ENCODE results near the gene C12orf57. TPM values are rescaled to one million over a fixed set of nuclear protein-coding genes. Genes with fewer than 3 reads are reported as not detected.

C12orf57 gene
- total RNA-seq, 4 donors from 2014 or later, result 344 to 666 (median 383) TPM

DNA sequence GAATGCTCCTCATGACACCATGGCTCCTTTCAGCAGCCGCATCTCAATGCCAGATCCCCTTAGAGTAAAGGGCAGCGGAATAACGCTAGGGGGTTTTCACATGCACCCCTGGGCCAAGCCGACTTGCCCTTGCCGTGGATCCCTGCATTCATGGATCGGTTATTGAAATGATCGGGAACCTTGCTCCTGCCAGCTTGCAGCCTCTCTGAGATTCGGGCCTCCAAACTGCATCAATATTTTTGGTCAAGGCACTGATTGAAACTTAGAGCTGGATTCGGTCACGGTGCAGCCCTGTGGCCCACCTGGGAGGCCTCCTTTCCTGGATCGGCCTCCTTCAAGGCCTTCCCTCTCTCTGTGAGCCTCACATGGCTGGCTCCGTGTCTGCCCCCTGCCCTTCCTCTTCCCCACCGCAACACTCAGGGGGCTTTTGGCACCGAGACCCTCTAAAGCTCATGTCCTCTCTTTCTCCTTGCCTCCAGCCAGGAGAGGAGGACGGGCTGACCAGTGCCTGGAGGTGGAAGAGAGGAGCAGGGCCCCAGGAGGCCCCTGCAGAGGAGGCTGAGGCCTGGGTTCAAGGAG, 9.1 kb downstream of the C12orf57 start:
- peak overlapping the region in 2 of 3 donors; percentile 41 to 56 for H3K27ac ChIP-seq
- 68 to 87% methylated on average over 14 to 15 of the region's 15 CpGs for WGBS, 2 donors
- H3K4me3 ChIP-seq (replicated peaks in 1 of 3), result no peak overlapping the region
- no peaks in the 10 kb centered on the region for H3K27me3 ChIP-seq
- H3K9me3 ChIP-seq, result no peaks in the 10 kb centered on the region
- no peaks in the 10 kb centered on the region for H3K36me3 ChIP-seq
- DNase-seq, result no peak
- TF ChIP-seq POLR2A (IDR thresholded peaks at IDR 0.05), result no peak
- TF ChIP-seq, protein P1, sequence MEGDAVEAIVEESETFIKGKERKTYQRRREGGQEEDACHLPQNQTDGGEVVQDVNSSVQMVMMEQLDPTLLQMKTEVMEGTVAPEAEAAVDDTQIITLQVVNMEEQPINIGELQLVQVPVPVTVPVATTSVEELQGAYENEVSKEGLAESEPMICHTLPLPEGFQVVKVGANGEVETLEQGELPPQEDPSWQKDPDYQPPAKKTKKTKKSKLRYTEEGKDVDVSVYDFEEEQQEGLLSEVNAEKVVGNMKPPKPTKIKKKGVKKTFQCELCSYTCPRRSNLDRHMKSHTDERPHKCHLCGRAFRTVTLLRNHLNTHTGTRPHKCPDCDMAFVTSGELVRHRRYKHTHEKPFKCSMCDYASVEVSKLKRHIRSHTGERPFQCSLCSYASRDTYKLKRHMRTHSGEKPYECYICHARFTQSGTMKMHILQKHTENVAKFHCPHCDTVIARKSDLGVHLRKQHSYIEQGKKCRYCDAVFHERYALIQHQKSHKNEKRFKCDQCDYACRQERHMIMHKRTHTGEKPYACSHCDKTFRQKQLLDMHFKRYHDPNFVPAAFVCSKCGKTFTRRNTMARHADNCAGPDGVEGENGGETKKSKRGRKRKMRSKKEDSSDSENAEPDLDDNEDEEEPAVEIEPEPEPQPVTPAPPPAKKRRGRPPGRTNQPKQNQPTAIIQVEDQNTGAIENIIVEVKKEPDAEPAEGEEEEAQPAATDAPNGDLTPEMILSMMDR (IDR thresholded peaks at IDR 0.05), result no peak
- intact Hi-C loops (cut with DNase I), result no loop called here
- peaks cover 0 to 3% of the 10 kb centered on the region in 2 donors for H3K4me1 ChIP-seq

DNA sequence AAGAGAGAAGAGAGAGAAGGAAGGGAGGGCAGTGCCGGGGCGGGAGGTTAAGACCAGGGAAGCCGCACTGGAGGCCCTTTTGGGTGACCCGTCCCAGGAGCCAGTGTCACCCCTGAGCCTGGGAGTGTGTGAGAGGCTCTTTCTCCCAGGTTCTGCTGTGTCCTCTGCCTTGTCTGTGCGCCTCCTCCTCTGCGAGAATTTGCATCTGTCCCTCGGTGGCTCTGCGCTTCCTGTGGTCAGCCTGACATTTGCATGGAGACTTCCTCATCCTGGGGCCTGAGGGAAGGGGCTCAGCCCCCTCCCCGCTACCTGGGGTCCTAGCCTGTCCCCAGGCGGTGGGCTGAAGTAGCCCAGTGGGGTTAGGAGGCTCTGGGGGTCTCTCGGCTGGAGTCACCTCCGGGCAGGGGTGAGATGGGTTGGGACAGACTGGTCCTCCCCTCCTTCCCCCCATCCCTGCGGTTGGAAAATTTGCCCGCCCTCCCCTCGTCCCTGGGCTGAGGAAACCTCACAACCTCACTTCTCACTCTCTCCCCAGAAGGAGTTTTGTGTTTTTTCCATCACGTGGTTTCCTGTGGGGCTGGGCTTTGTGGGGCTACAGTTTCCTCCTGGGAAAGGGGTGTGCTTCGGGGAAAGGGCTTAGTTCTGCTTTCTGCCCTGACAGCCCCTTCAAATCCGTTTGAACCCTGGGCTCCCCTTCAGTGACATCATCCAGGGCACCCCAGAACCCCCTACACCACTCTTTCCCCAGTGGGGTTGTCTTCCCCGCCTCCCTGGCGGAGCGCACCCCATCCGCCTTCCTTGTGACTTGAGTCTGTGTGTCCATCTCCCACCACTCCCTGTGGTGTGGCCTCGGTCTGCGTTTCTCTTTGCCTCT, 9.9 kb downstream of the C12orf57 start:
- DNase-seq, result no peak
- Histone ChIP-seq H3K27ac (peak overlapping the region in 2 of 3 donors; percentile 41 to 56), H3K4me3 (replicated peaks in 1 of 3) (no peak overlapping the region), H3K27me3 (no peaks in the 10 kb centered on the region), H3K9me3 (no peaks in the 10 kb centered on the region), H3K36me3 (no peaks in the 10 kb centered on the region), H3K4me1 (peaks cover 0 to 7% of the 10 kb centered on the region in 2 donors)
- no peak for TF ChIP-seq POLR2A (IDR thresholded peaks at IDR 0.05)
- intact Hi-C loops (cut with DNase I), result no loop called here
- WGBS, 2 donors, result 53 to 79% methylated on average over 19 to 23 of the region's 24 CpGs

DNA sequence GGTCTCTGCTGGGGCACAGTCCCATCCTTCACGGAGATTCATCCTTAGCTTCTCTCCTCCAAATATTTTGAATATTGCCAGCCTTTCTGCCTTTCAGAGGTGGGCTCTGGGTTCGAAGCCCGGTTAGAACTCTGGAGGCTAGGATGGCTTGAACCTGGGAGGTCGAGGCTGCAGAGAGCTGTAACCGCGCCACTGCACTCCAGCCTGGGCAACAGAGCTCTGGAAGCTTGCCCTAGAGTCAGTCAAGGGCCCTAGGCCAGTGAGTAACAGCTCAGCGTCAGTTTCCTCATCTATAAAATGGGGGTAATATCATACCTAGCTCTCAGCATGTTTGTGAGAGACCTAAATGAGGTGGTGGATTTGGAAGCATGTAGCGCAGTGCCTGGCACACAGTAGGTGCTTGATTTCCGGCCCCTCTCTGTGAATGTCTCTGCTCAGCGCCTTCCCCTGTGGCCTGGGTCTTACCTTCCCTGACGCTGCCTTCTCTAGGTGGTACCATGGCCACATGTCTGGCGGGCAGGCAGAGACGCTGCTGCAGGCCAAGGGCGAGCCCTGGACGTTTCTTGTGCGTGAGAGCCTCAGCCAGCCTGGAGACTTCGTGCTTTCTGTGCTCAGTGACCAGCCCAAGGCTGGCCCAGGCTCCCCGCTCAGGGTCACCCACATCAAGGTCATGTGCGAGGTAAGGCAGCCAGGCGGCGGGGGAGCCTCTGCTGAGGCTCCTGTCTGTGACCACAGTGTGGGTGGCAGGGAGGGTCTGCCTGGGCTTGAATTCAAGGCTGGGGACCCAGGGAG, 10.7 kb downstream of the C12orf57 start:
- TF ChIP-seq, protein P1 (IDR thresholded peaks at IDR 0.05), result no peak
- no peak for TF ChIP-seq POLR2A (IDR thresholded peaks at IDR 0.05)
- no peak for DNase-seq
- Histone ChIP-seq H3K9me3 (no peaks in the 10 kb centered on the region), H3K4me3 (replicated peaks in 1 of 3) (no peak overlapping the region), H3K36me3 (no peaks in the 10 kb centered on the region), H3K4me1 (peaks cover 0 to 9% of the 10 kb centered on the region in 2 donors), H3K27me3 (no peaks in the 10 kb centered on the region), H3K27ac (no peak overlapping the region)
- intact Hi-C loops (cut with DNase I), result no loop called here
- WGBS, 2 donors, result 80 to 91% methylated on average over 6 to 18 of the region's 21 CpGs

DNA sequence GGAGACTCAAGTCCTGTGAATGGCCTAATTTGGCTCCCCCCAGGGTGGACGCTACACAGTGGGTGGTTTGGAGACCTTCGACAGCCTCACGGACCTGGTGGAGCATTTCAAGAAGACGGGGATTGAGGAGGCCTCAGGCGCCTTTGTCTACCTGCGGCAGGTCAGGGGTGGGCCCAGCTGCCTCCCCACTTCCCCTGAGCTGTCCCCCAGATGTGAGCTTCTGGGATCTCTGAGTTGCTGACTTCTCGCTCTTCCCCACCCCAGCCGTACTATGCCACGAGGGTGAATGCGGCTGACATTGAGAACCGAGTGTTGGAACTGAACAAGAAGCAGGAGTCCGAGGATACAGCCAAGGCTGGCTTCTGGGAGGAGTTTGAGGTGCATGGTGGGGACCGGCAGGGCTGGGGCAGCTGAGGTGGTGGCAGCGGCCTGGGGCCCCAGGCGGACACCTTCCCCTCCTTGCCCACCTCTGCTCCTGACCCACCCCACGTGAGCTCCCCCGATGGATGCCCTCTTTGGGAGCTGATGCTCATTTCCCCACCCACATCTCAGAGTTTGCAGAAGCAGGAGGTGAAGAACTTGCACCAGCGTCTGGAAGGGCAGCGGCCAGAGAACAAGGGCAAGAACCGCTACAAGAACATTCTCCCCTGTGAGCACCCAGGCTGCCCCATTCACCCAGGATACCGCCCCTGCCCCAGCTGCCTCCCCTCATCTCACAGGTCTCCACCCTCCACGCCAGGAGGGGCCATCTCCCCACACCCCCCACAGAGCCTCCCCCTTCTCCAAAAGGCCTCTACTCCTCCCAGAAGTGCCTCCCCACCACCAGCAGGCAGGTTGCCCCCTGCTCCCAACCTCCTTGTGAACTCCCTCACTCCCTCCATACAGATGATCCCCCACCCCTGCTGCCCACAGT, 11.5 kb downstream of the C12orf57 start:
- H3K4me3 ChIP-seq (replicated peaks in 1 of 3), result no peak overlapping the region
- no peak for DNase-seq
- H3K36me3 ChIP-seq, result no peaks in the 10 kb centered on the region
- H3K27me3 ChIP-seq, result no peaks in the 10 kb centered on the region
- peaks cover 0 to 14% of the 10 kb centered on the region in 2 donors for H3K4me1 ChIP-seq
- no peak for TF ChIP-seq POLR2A (IDR thresholded peaks at IDR 0.05)
- TF ChIP-seq, protein P1 (IDR thresholded peaks at IDR 0.05), result no peak
- WGBS, 2 donors, result 88 to 91% methylated on average over 16 to 21 of the region's 22 CpGs
- intact Hi-C loops (cut with DNase I), result no loop called here
- H3K9me3 ChIP-seq, result no peaks in the 10 kb centered on the region
- no peak overlapping the region for H3K27ac ChIP-seq
